NCI-H345 treated with DMSO at 0.1 percent for 48 hours (cell line): Measurements from ENCODE around the gene SRI.

ENCODE experiments used
- DNase-seq: peaks from one replicate; lab custom pipeline; 2025; ENCODE audit not compliant: unreplicated experiment; lab: John Stamatoyannopoulos, UW

Gene SRI

GRCh38 chr7:88226201-88226600 lies 6.4 kb upstream of the SRI start:
- DNase-seq = no peak

DNA sequence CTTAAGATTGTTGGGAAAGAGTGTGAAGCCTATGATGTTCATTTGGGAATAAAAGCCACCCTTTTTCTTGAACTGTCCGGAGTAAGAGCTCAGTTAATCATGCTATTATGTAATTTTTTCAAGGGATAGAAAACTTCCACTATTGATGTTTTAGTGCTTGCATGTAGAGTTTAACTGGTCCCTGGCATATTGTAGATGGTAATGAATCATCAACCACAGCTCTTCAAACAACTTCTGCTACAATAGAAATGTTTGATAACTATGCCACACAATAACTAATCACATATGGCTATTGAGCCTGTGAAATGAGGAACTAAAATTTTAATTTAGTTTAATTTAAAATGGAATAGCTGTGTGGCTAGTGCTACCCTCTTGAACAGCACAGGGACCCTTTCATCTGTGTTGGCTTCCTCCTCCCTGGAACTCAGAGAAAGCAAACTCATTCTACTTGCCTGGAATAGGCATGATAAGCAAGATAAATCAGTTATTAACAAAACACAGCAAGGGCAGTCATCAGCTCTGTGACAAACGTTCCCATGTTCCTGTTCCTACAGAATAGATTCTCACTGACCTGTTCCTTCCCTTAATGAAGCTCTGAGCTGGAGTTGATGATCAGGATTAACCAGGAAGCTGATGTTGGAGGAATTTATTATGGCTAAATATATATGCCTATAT lies 4.9 kb upstream of the SRI start:
- DNase-seq = no peak

DNA sequence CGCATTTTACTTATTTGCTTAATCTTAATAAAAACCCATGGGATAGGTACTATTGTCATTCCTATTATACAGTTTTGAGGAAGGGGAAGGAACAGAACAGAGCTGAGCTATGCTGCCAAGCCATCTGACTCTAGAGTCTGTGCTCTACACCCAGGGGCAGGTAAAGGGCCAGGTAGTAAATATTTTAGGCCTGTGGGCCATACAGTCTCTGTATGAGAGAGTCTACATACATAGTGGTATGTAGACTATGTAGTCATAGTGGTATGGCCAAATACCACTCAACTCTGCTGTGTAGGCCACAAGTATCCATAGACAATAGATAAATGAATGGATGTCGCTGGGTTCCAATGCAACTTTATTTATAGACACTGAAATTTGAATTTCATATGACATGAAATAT lies 3.4 kb upstream of the SRI start:
- no peak for DNase-seq

- DNase-seq = peak; percentile 39
Observed at GRCh38 chr7:88218836-88219605, 817 bp downstream of the SRI start.

DNA sequence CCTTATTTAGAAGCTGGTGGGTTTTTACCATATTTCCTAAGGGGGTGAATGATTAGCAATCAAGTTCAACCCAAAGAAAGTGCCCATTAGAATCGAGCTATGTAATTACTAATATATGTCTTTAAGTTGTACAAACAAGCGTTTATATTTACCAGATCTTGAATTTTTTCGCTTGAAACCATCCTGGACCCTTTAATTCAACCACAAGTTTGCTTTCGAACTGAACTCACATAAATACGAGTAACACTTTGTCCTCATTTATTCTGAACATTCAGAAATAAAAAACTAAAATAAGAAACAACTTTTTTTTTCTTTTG lies 1.5 kb downstream of the SRI start:
- no peak for DNase-seq

DNA sequence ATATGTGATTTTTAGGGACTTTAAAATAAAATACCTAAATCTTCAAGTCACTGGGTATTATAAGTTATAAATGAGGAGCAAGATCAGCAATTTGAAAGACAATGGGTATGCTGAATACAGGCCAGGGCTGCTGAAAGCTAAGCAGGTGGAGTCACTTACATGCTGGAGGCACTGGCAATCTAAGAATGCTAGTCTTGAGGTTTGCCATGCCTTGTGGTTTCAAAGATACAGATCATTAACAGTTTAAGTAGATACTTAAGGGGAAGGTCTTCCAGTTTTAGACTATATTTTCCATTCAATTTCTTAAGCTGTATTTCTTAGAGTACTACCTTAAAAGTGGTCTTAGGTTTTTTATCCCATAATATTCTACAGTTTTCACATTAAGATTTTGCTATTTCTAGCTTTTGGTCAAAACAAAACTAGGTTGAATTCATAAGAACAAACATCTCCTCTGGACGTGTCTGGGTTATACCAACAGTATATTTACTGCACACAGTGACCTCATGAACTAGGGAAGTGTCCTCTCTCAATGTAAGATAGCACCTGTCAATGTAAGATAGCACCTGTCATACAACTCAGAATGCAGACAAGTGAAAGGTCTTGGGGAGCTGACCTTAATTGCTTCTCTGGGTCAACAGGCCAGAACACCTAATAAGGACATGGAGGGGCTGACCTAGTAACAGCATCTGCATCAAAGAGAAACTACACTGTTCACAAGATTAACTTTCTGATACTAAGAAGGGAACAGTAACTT lies 2.0 kb downstream of the SRI start:
- no peak for DNase-seq

DNA sequence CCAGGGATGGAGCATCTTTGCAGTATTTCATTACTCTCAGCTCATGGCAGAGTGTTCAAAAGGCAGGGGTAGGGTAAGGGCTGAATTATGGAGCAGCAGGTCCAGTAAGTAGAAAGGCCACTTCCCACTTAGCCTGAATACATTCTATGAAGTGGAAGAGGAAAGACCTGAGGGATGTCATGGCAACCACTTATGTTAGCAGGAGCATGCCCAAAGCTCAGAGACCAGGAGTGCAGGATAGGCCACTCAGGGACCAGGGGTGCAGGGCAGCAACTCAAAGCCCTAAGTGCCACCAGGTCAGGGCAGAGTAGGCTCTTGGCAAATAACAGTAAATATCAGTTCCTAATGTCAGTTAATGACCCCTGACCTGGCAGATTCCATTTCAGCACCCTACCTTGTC lies 3.6 kb downstream of the SRI start:
- DNase-seq = no peak

DNA sequence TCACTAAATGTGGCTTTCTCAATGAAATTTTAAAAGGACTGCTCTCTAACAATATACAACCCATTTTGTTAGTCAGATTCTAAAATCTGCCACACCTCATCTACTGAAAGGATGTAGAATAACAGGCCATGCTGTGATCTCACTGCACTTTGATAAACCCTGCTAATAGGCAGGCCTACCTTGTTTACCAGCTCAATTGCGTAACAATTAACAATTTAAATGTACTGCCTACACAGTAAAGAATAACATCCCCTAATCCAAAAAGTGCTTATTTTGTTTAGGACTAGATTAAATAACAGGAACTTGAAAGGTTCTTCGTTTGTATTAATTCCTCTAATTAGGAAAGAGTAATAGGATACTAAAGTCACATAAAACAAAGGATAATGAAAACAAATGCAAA lies 4.5 kb downstream of the SRI start:
- DNase-seq = no peak

- DNase-seq = no peak
Observed at GRCh38 chr7:88214456-88214855, 5.4 kb downstream of the SRI start.

DNA sequence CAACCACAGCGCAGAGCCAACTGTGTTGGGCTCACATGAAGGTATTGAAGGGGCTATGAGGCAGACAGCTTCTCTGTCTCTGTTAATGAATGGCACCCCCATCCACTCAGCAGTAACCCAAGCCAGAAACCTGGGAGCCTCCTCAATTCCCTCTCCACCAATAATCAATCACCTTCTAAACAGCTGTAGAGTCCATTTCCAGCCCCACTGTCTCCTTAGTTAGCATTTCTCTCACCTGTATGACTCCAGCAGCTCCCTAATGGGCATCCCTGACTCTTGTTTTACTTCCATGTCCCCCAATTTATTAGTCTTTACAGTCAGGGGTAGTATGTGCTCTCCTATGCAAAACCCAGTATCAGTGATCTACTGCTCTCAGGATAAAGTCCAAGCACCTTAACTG lies 6.9 kb downstream of the SRI start:
- DNase-seq = no peak

- no peak for DNase-seq
Observed at GRCh38 chr7:88208521-88208920, 11.3 kb downstream of the SRI start.

DNA sequence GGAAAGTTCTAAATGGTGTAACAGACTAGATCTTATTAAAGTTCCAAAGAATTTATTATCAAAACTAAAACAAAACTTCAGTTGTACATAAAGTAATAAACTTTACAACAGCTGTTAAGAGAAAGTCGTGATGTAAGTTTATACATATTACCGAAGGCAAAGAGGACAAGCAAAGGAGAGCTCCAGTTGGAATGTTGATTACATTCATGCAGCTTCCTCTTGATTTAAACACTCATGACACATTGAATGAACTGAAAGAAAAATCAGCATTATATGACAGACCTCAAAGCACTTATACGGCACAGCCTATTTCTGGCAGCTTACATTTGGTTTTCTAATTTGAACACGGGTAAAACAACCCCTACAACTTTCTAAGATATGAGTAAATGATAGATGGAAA lies 13.6 kb downstream of the SRI start:
- no peak for DNase-seq

GRCh38 chr7:88205179-88205578 lies 14.7 kb downstream of the SRI start:
- DNase-seq = no peak

- DNase-seq = no peak
Observed at GRCh38 chr7:88204525-88205110, 15.2 kb downstream of the SRI start.

- no peak for DNase-seq
Observed at GRCh38 chr7:88203401-88203800, 16.4 kb downstream of the SRI start.

- DNase-seq = no peak
Observed at GRCh38 chr7:88202799-88203198, 17.0 kb downstream of the SRI start.

- no peak for DNase-seq
Observed at GRCh38 chr7:88202278-88202677, 17.6 kb downstream of the SRI start.

GRCh38 chr7:88201305-88201704 lies 18.5 kb downstream of the SRI start:
- DNase-seq = no peak

- DNase-seq = peak; percentile 78
Observed at GRCh38 chr7:88200789-88201188, 19.0 kb downstream of the SRI start.

DNA sequence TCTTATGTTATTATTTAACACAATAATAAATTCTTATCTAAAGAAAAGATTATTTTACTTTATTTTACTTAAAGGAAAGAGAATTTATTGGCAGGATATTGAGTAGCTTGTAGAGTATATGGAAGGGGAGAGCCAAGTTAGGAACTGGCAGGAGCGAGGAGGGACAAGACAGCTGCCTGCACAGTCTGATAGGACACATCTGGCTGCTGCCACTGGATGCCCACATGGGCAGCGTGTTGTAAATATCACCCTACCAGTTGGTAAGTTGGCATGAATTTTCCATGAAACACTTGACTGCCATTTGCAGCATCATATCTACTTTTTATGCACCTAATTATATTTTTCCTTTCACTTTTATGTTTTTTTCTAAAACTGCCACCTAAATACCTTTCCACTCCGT lies 19.6 kb downstream of the SRI start:
- no peak for DNase-seq

GRCh38 chr7:88191911-88192310 lies 27.9 kb downstream of the SRI start:
- no peak for DNase-seq

DNA sequence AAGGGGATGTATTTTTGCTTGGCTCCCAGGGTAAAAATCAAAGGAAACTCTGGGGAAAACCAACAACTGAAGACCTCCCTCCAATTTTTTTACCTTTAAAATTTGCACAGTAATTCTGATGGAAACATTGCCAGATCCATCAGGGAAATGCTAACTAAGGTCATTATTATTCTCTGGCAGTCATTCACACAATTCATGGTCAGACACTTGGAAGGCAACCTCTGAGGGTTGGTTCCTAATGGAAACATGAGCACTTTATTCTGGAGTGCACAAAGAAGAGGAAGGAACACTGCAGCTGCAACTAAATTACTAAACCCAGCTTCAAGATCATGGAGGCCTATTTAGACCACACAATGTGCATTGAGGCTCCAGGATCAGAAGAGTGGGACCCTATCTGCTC lies 34.2 kb downstream of the SRI start:
- DNase-seq = no peak
